Neural crest cell (in vitro differentiated cells): ENCODE results near the gene IL21. TPM values are rescaled to one million over a fixed set of nuclear protein-coding genes. Genes with fewer than 3 reads are reported as not detected.

Experiments used
- DNase-seq: peaks from one replicate; pipeline ENCODE4 v3.0.0; 2021; ENCODE audit warnings: low read depth, mixed read lengths, low spot score
- H3K27ac Mint-ChIP-seq: one replicate; pipeline ENCODE4 v1.8.0; 2021; ENCODE audit warnings: mild to moderate bottlenecking, mixed read lengths; ENCODE audit not compliant: unreplicated experiment
- H3K27me3 Mint-ChIP-seq: 2 replicates; pipeline ENCODE4 v1.8.0; 2021; ENCODE audit warnings: low read depth, mild to moderate bottlenecking, mixed read lengths
- H3K36me3 Mint-ChIP-seq: 2 replicates; pipeline ENCODE4 v1.8.0; 2021; ENCODE audit warnings: low read depth, mild to moderate bottlenecking, mixed read lengths
- H3K4me1 Mint-ChIP-seq: 2 replicates; pipeline ENCODE4 v1.8.0; 2021; ENCODE audit warnings: mixed read lengths
- H3K4me3 Mint-ChIP-seq: one replicate; pipeline ENCODE4 v1.8.0; 2021; ENCODE audit warnings: mild to moderate bottlenecking, mixed read lengths
- H3K9me3 Mint-ChIP-seq: 2 replicates; pipeline ENCODE4 v1.8.0; 2021; ENCODE audit warnings: mixed read lengths
- total RNA-seq: library from RNA; stranded (reverse); gene quantifications from 2 replicates; pipeline ENCODE4 v1.2.1, GENCODE V29; 2021
- TF ChIP-seq, protein P1 (sequence below): fragments of 200-600 bp; sonication (generic); conservative IDR thresholded peaks from 2 replicates; pipeline ENCODE4 v1.5.0; 2021; ENCODE audit warnings: antibody characterized with exemption, mild to moderate bottlenecking

The IL21 gene
- total RNA-seq, 1 donor from 2014 or later = not detected

DNA sequence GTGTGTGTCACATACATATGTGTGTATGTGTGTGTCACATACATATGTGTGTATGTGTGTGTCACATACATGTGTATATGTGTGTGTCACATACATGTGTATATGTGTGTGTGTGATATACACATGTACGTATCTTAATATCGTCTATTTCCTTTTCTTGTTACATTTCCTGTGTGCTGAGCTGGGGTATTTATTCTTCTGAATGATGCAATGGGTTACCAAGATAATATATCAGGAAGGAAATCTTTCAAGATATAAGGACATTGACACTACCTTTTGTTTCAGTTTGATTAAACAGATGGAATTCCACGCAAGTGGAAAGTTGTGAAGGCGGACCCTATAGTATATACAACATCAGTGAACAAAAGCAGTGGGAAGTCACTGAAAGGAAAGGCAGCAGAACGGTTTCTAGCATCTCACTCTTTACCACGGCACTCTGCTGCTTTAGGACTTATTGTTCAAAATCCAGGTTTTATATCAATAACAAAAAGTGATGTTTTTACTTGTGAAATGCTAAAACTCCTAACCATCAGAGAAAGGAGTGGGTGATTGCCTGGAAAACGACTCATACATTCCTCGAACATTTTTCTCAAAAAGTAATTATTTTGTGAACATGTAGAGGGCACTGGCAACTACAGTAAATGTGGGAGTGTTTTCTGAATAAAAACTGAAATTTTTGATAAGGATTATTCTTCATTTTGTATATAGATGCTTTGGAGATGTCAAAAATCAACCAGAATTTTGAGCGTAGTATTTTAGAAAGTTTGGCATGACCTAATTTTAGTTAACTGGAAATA lies 43.1 kb upstream of the IL21 start:
- Mint-ChIP-seq H3K4me1 (peaks cover 11% of the 10 kb centered on the region), H3K9me3 (no peaks in the 10 kb centered on the region), H3K27me3 (no peaks in the 10 kb centered on the region), H3K4me3 (no peak overlapping the region), H3K36me3 (peaks cover 2% of the 10 kb centered on the region), H3K27ac (no peak overlapping the region)
- TF ChIP-seq, protein P1, sequence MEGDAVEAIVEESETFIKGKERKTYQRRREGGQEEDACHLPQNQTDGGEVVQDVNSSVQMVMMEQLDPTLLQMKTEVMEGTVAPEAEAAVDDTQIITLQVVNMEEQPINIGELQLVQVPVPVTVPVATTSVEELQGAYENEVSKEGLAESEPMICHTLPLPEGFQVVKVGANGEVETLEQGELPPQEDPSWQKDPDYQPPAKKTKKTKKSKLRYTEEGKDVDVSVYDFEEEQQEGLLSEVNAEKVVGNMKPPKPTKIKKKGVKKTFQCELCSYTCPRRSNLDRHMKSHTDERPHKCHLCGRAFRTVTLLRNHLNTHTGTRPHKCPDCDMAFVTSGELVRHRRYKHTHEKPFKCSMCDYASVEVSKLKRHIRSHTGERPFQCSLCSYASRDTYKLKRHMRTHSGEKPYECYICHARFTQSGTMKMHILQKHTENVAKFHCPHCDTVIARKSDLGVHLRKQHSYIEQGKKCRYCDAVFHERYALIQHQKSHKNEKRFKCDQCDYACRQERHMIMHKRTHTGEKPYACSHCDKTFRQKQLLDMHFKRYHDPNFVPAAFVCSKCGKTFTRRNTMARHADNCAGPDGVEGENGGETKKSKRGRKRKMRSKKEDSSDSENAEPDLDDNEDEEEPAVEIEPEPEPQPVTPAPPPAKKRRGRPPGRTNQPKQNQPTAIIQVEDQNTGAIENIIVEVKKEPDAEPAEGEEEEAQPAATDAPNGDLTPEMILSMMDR = no peak
- DNase-seq = no peak

DNA sequence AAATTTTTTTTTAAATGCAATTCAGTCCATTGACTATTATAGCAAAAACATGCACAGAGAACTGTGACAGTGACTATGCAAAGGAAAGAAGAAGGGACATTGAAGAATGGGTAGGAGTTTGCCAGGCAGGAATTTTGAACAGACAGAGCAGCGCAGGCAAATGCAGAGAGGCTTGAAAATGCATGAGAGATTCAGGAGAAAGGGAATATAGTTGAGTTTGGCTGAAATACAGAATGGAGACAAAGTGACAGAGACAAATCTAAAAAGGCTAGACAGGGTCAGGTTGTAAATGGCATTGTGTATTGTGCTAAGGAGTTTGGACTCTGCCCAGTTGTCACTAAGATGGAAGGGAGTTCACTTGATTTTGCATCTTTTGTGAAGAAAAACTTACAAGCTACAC lies 42.4 kb upstream of the IL21 start:
- H3K4me3 Mint-ChIP-seq = no peak overlapping the region
- DNase-seq = no peak
- H3K4me1 Mint-ChIP-seq = peaks cover 11% of the 10 kb centered on the region
- H3K27ac Mint-ChIP-seq = peak overlapping the region; percentile 16
- H3K36me3 Mint-ChIP-seq = peaks cover 2% of the 10 kb centered on the region
- no peaks in the 10 kb centered on the region for H3K9me3 Mint-ChIP-seq
- TF ChIP-seq, protein P1 = no peak
- H3K27me3 Mint-ChIP-seq = no peaks in the 10 kb centered on the region

DNA sequence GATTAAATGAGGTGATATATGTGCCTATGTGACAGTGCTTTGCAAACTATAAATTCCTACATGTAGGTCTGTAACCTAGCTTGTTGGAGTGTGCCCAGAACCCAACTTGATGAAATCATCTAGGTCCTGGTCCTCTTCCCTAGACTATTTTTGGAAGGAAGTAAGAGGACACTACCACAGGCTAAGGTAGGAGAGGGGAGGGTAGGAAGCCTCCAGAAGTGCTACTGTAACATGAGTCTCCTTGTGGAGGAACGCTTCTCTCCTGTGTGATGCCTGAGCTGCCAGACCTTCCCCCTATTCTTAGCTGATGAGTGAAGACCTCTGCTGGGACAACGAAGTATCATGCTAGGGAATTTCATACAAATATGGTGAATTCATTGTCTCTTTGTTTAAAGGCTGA lies 41.8 kb upstream of the IL21 start:
- H3K4me1 Mint-ChIP-seq = peaks cover 11% of the 10 kb centered on the region
- no peak overlapping the region for H3K4me3 Mint-ChIP-seq
- peaks cover 2% of the 10 kb centered on the region for H3K36me3 Mint-ChIP-seq
- H3K27me3 Mint-ChIP-seq = no peaks in the 10 kb centered on the region
- peaks cover 1% of the 10 kb centered on the region for H3K9me3 Mint-ChIP-seq
- TF ChIP-seq, protein P1 = no peak
- DNase-seq = no peak
- H3K27ac Mint-ChIP-seq = no peak overlapping the region

DNA sequence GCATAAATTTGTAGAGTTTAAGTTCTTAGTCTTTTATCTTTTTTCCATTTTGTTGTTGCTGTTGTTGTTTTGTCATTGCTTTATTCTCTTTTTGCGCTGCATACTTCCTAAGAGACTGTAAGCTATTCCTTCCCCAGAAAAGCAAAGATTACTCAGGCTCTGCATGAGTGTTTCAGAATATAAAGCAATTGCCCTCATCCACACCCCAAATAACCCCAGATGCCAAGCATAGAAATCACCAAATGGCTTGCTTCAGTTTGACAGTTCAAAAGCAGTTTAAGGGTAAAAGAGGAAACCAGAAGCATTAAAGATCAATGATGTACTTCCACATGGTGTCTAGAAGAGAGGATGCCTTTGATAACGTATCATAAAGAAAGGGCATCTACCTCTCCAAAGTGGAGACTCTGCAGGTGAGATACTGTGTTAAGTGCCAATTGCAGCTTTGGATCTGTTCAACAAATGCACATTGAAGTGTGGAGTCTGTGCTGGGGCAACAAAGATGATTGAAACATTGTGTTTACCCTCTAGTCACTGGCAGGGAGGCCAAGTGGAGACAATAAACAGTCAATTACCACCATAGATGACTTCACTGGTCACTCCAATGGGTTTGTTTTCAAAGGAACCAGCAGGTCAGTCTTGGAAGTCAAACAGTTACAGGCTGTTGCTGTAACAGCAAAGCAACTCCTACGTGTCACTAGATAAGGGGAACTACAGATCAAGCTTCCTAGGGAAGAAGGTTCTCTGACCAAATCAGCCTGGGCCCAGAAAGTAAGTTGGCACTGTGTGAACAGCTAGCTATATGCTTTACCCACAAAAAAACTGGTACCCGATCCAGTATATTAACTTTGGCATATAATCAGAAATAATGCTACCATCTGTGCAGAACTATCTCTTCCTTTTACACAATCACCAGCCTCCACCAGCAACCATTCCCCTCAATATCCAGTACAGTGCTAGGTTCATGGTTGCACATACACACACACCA lies 40.6 kb upstream of the IL21 start:
- DNase-seq = no peak
- TF ChIP-seq, protein P1 = no peak
- peaks cover 11% of the 10 kb centered on the region for H3K4me1 Mint-ChIP-seq
- no peaks in the 10 kb centered on the region for H3K27me3 Mint-ChIP-seq
- H3K36me3 Mint-ChIP-seq = peaks cover 2% of the 10 kb centered on the region
- H3K27ac Mint-ChIP-seq = peak overlapping the region; percentile 20
- H3K9me3 Mint-ChIP-seq = peaks cover 4% of the 10 kb centered on the region
- no peak overlapping the region for H3K4me3 Mint-ChIP-seq

DNA sequence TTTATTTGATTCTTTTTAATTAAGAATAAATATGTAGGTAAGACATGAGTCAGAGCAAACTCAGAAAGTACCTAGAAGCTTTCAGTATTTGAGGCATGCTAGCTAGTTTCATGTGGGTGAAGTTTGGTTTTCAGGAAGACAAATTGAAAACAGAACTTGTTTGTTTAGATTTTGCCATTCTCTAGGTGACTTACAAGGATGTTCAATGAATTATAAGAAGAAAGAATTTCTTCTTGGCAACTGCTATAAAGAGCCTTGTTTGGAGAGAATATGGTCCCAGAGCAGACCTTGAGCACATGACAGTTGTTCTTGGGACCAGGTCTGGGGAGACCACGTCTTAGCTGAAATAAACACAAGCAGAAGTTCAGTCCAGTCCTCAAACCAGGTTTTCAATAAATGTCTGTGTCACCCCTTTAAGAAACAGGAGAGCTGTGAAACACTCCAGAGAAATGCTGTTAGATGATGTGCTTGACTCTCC lies 38.0 kb upstream of the IL21 start:
- TF ChIP-seq, protein P1 = no peak
- H3K36me3 Mint-ChIP-seq = peaks cover 2% of the 10 kb centered on the region
- peaks cover 4% of the 10 kb centered on the region for H3K9me3 Mint-ChIP-seq
- no peak overlapping the region for H3K27ac Mint-ChIP-seq
- H3K27me3 Mint-ChIP-seq = no peaks in the 10 kb centered on the region
- H3K4me3 Mint-ChIP-seq = no peak overlapping the region
- DNase-seq = no peak
- H3K4me1 Mint-ChIP-seq = peaks cover 9% of the 10 kb centered on the region
